Embryonic facial prominence (tissue), 1 donor: Measurements from ENCODE around the gene EXOC3.

ENCODE experiments used
- DNase-seq: peaks from one replicate; pipeline ENCODE4 v3.0.0-alpha.2; 2016; ENCODE audit errors: extremely low spot score

The EXOC3 gene

DNA sequence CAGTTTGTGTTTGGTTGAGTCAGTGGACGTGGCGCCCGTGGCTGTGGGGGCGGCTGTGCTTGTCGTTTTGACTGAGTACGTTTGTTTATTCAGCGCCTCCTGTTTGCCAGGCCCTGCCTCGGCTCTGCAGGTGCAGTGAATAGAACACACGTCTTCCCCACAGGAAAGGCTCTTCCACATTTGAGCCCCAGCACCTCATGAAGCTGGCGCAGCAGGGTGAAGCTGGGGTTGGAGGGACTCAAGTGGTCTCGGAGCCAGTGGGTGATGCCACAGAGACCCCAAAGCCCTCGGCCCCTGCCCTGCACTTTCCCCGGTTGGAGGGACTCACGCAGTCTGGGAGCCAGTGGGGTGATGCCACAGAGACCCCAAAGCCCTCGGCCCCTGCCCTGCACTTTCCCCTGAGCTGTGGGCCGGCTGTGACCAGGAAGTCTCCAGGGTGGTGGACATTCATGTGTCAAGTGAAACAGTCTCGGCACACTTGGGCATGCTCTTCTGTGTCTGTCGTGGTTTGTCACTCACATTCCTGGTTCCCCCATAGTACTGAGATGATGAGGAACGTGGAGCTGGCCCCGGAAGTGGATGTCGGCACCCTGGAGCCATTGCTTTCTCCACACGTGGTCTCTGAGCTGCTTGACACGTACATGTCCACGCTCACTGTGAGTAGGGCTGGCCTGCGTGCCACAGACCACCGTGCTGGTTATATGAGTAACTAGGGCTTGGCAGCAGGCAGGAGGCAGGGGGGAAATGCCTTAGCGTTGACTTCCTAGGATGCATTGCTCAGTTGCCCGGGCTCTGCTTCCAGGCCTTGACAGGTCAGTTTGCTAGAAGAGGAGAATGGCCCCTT is 13.6 kb downstream of the EXOC3 start:
- DNase-seq: no peak

DNA sequence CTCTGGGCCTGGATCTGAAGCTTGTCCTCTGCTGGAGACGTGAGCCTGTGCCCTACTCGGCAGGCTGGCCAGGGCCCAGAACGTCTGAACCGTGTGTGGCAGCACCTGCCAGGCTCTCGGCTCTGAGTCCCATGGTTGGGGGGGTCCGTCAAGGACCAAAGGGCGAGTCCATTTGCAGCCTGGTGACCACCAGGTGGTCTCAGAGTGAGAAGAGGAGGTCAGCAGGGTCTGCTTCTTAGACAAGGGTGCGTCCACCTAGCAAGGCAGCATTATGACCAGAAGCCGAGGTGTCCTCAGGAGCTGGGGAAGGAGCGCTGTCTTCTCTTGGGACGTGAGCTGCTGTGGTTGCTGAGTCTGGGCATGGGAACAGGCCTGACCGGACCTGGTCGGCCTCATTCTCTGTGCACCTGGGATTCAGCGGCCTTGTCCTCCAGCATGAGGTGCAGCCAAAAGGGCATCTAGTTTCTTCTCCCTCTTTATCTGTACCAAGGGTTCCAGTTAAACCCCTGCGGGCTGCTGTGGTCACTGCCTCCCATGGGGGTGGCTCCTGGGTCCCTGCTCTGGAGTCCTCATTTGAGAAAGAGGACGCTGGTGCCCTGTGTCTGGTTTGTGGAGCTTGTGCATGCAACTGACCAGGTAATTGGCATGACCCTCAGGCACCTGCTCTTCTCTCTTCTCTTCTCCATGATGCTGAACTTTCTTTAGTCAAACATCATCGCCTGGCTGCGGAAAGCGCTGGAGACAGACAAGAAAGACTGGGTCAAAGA is 14.4 kb downstream of the EXOC3 start:
- DNase-seq: no peak

DNA sequence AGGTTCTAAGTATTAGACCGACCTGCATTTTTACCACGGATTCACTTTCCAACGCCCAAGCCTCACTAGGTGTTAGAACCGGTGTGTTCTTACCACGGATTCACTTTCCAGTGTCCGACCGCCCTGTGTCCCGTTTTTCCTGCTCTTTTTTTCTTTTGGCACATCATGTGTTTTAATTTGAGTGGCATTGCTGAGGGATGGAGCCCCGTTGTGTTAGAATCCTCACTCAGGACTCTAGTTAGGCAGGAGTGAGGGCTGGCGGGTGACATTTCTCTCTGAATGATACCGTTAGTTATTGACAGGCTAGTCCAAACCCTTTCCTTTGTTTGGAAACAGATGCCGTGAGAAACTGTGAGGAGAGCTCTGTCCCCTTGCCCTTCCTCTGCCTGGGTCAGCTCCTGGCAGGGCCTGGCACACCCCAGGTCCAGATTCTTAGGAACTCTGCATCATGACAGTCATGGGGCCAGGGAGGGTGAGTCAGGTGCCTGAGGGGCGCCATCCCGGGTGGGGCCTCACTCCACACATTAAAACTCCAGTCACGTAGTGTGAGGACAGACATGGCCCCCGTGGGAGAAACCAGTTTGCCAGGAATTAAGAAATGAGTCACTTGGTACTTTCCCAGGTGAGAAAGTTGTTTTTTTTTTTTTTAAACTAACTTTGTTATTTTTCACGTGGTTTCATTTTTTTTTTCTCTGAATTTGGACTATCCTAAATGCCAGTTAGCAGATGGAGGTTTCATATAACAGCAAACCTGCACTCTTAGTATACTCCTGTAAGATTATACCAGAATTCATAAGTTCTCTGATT is 15.8 kb downstream of the EXOC3 start:
- DNase-seq: no peak

DNA sequence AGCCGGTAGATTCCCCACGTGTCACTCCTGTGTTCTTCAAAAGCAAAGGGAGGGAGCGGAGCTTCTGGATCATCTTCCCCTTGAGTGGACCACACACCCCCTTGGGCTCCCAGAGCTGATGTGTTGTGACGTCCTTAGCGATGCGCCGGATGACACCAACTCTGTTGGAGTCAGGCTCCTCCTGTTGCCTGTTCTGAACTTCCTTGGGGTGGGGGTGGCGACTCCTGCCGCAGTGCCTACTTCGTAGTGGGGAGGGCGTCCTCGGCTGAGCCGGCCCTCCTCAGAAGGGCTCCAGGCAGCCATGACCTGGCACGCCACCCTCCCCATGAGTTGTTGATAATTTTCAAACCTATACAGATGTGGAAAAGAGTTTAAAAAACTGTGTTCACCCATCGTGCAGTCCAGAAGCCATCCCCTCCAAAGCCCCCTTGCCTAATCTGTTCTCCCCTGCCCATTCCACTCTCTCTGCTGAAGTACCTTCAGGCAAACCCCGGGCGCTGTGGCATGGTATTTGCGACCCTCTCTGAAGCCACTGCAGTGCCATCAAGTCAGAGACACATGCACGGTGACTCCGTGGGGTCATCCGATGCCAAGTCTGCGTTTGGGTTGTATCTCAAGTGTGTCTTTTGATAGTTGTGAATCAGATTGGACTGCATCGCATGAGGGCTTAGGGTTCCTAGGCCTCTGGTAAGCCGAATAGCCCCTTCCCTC is 16.7 kb downstream of the EXOC3 start:
- no peak for DNase-seq

DNA sequence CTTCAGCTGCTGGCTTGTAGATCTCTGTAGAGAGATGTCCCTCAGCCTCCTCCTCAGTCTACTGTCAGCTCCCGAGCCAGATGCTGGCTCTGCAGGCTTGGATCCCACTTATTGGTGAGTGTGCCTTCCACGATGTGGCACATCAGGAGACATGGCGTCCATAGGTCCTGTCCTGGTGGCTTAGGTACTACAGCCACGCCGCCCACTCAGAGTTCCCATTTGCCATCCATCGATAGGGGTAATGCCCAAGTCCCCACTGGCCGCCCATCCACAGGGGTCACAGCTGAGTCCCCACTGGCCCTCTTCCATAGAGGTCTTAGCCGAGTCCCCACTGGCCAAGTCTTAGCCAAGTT is 17.3 kb downstream of the EXOC3 start:
- no peak for DNase-seq

DNA sequence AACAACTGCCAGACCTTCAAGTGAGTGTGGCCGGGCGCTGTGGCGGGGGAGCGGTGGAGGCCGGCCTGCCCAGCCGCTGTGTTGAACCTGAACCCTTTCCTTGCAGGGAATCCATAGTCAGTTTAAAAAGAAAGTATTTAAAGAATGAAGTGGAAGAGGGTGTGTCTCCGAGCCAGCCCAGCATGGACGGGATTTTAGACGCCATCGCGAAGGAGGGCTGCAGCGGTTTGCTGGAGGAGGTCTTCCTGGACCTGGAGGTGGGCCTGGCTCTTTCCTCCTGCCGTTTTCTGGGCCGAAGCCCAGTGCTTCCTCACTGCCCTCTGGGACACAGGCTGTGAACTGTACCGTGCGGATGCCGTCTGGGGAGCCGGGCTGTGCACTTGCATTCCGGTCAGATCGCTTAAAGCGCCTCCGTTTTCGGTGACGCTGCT is 19.1 kb downstream of the EXOC3 start:
- no peak for DNase-seq

DNA sequence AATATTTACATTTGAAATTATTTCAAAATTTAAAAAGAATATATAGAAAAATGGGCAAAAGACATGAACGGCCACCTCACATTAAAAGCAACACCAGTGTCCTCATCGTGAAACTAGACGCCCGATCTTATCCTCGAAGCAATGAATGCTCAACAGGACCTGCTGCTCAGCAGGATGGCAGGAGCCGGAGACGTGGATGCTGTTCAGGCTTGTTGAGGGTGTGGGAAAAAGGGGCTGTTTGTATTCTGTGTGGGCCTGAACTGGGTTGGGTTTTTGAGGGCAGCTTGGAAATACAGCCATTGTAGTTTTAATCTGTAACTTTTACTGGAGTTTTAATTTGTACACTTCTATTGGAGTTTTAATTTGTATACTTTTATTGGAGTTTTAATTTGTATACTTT is 20.3 kb downstream of the EXOC3 start:
- DNase-seq: no peak

DNA sequence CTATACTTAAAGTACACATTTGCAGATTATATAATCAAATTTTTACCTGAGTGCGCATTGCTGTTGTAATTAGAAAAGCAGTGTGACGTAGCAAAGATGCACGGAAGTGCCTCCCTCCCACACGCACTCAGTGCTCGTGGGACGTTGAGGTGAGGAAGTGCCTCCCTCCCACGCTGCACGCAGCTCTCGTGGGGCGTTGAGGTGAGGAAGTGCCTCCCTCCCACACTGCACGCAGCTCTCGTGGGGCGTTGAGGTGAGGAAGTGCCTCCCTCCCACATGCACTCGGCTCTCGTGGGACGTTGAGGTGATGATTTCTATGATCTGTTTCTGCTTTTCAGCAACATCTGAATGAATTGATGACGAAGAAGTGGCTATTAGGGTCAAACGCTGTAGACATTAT is 21.0 kb downstream of the EXOC3 start:
- DNase-seq: no peak

DNA sequence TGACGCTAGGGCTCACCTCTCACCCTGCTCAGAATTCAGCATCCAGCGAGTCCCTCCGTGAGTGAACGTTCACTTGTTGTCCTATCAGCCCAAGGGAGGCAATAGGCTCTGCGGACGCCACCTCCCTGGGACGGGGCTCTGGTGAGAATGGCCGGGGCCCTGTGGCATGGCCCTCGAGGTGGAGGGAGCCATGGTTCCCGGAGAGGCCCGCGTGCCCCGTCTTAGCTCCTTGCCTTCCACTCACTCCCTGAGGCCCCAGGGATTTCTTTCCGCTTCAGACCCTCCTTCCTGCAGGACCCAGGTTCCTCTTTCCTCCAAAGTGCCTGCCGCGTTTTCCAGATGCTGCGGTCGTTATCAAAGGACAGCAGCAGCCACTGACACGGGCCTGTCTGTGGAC is 21.5 kb downstream of the EXOC3 start:
- DNase-seq: no peak

DNA sequence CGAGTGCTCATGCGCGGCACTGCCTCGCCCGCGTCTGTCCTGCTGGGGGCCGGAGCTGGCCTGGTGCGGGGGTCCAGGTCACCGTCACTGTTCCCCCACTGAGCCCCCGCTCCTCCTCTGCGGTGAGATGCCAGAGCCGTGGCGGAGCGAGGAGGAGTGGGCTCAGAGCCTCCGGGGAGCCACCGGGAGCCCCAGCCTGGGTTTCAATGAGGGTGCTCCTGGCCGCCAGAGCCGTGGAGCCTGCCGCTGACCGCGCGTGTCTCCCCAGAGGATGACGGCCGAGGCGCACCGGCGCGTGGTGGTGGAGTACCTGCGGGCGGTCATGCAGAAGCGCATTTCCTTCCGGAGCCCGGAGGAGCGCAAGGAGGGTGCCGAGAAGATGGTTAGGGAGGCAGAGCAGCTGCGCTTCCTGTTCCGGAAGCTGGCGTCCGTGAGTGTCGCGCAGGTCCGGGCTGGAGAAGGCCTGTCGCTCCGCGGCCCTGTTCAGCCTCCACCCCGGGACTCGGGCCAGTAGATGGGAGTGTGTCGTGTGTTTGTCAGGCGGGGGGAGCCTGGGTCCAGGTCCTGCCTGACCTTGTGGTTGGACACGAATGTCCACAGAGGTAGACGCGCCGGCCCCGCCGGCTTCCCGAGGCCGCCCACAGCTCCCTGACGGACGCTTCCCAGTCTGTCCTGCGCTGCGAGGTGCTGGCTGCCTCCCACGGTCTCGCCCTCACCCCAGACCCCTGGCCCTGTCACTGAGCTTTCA is 22.0 kb downstream of the EXOC3 start:
- DNase-seq: no peak

DNA sequence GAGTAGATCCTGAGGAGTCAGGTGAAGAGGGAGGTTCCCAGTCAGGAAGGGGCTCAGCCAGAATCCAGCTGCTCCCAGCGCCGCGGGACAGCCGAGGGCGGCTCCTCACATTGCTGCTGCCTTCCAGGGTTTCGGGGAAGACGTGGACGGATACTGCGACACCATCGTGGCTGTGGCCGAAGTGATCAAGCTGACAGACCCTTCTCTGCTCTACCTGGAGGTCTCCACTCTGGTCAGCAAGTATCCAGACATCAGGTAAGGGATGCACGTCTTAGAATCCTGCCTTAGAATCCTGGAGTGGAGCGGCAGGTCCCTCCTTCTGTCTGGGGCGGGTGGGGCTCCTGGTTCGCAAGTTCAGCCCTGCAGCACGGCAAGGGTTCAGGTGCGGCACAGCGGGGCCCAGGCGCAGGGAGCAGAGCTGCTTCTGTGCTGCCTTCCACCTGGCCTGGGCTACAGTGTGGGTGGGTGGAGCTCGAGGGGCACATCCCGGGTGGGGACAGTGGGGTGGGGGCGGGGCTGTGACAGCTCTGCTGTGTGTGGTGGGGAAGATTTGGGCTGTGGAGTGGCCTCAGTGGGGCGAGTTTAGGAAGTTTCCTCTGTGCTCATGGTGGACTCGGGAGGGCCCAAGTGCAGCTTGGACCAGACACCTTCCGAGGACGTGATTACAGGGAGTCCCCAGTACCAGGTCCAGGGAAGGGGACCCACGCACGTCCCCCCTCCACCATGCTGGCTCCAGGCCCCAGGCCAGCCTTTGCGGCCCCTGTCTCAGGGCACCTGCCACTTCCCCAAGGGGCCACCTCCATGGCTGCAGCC is 22.8 kb downstream of the EXOC3 start:
- DNase-seq: no peak

DNA sequence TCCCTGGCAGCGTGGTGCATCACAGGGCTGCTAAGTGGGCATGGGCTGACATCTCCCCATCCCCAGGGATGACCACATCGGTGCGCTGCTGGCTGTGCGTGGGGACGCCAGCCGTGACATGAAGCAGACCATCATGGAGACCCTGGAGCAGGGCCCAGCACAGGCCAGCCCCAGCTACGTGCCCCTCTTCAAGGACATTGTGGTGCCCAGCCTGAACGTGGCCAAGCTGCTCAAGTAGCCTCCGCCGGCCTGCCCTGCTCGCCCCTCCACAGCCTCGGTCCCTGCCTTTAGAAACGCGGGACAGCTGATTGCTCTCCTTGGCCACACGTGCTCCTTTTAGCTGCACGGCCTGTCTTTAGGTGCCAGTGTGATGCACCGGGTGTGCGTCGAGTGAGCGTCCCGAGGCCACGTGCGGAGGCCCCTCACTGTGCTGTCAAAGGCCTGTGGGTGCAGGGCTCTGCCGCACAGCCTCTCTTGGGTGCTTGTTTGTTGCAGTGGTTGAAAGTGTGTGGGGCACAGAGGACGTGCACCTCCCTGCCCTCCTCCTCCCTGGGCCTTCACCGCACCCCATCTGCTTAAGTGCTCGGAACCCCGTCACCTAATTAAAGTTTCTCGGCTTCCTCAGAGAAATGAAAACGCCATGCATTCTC is 23.8 kb downstream of the EXOC3 start:
- DNase-seq: no peak

DNA sequence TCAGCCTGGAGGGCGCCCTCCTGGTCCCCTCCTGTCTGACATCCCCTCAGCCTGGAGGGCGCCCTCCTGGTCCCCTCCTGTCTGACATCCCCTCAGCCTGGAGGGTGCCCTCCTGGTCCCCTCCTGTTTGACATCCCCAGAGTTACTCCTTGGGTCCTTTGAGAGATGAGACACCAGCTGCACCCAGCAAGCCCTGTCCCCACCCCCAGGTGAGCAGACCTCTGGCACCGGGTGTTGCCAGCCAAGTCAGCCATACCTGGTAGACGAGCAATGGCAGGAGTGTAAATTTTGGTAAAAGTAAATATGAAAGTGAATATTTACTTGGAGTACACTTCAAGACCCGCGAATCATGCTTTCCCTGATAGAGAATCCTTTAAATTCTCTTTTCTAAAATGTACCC is 25.4 kb downstream of the EXOC3 start:
- DNase-seq: no peak

DNA sequence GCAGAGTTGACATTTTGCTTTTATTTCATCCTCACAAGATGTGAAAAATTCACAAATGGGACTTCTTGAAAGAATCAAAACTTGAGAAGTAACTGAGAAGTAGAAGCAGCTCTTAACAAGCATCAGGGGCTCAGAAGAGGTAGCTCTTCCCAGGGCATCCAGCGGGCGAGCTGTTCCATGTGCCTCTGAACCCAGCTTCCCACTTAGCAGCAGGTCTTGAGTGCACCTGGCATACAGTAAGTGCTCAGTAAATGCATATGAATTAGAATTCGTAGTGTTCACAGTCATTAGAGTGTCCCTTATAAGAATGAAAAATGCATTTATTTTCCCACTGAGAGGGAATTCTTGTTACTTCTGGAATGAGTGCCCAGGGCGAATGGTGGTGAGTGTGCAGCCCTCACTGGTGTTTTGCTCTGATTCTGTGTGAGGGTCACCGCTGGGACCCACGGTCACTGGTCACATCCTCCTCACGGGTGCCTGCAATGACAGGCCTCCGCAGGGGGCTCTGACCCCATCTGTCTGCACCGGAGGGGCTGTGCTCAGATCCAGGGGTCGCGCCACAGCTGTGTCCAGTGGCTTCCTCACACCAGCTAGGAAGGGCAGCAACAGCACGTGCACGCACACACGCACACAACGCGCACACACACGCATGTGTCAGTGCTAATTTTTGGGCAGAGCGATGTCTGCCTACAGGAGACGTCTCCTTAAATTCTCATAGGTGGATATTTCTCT is 26.9 kb downstream of the EXOC3 start:
- DNase-seq: no peak

DNA sequence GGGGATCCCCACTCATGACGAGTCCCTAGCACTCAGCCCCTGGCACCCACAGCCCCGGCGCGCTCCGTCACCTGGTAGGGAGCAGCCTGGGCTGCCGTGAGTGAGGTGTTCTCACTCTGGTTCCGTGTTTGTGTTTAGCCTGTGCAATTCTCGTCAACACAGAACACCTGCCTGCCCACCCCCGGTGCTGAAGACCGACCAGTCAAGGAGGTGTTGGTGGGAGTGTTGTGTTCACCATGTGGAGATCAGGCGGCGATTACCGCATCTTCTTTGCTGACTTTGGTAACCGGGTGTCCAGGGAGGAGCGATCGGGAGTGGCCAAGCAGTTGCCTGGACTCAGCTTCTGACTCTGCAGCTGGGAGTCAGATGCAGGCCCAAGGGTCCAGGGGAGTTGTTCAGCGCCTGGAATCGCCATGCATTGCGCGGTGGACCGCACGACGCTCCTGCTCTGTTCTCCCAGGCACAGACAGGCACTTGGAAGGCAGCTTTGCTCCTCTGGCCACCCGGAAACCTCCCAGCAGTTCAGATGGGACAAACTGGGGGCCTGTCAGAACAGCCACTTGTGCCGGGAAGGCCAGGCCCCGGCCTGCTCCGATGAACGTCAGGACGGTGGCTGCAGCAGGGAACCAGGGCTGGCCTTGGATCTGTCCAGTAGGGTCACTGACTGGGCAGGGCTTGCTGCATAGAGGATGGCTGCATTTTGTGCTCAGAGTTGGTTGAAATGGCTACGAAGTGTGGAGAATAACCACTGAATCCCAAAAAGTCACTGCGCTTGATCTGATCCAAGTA is 28.2 kb downstream of the EXOC3 start:
- DNase-seq: no peak

DNA sequence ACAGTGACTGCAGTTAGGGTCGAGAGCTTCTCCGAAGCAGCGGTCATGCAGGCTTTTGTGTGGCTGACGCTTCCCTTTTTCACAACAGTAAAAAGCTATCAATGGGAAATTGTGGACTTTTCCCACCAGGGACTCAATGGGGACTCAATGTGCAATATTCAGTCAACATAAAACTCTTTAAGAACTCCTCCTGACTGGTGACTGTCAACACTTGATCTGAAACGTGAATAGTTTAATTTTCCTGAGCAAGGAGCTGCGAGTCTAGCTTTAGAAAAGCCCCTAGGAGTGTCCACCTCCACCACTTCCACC is 28.7 kb downstream of the EXOC3 start:
- no peak for DNase-seq

DNA sequence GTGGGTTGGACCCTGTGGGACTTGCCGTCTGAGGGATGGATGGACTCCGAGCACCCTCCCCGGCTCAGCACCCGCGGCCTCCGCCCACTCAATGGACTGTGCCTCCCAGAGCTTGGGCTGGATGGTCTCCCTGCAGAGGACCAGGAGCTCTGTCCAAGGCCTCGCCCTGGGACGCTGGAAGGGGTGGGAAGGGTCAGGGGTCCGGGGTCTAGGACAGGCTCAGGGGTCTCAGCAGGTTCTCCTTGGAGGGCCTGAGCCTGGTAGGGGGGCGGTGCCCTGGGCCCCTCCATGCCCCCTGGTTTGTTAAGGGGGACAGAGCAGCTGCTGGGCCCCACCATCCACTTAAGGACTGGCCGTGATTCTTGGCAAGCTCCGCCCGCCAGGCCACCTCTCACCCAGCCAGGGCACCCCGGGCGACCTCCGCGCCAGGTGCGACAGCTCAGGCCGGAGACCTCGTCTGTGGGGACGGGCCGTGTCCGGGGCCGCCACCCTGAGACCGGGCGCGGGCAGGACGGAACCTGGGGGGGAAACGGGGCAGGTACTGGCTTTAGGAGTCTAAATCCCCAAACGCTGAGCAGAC is 29.2 kb downstream of the EXOC3 start:
- DNase-seq: no peak
